ENCODE measurements around the gene PSMA5.

The PSMA5 gene

DNA sequence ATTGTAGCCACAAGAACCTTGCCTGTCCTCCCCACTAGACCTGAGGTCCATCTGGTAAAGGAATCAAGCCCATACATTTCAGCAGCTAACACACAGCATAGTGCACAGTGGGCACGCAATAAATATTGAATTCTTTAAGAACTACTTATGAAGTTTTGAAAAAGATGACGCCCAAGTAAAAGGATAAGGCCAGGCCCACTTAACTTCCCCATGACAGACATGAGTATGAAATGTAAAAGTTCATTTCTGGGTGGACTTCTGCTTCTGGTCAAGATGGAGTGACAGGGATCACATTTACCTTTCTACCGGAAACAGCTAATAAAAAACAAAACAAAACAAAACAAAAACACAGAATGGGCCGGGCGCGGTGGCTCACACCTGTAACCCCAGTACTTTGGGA is 54.0 kb downstream of the PSMA5 start:
- Histone ChIP-seq H3K4me1 (ENCODE audit: insufficient read depth, insufficient read length) (peaks cover 2% of the 10 kb centered on the region), H3K9ac (ENCODE audit: insufficient read length, low read depth) (no peak overlapping the region), H3K4me3 (ENCODE audit: insufficient read length, low read depth) (no peak overlapping the region), H3K9me3 (ENCODE audit: insufficient read depth, low read length) (no peaks in the 10 kb centered on the region), H3K27me3 (ENCODE audit: insufficient read depth, insufficient read length) (no peaks in the 10 kb centered on the region), H3K36me3 (ENCODE audit: insufficient read depth, insufficient read length, low read length) (peaks cover 2% of the 10 kb centered on the region)
- TF ChIP-seq ZNF274 (IDR thresholded peaks at IDR 0.05; ENCODE audit: low read depth, low read length), result no peak
- DNase-seq (ENCODE audit: low read depth, low spot score), result no peak

DNA sequence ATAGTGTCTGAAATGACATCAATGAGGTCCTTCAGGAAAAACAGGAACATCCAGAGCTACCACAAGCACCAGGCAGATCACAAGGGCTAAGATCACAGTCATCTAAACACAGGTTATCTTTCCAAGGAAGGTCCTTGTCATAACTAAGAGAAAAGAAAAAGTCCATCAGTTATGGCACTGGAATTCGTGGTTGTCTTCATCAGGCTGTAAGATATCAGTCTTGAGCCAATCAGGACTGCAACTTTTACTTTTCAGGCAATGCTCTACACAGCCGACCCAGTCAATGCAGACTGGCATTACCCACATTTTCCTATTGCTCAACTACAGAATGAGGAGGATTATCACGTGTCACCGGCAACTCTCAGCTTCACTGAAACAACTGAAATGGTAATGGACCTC is 54.9 kb downstream of the PSMA5 start:
- Histone ChIP-seq H3K9me3 (ENCODE audit: insufficient read depth, low read length) (no peaks in the 10 kb centered on the region), H3K4me3 (ENCODE audit: insufficient read length, low read depth) (no peak overlapping the region), H3K4me1 (ENCODE audit: insufficient read depth, insufficient read length) (peaks cover 6% of the 10 kb centered on the region), H3K36me3 (ENCODE audit: insufficient read depth, insufficient read length, low read length) (peaks cover 12% of the 10 kb centered on the region), H3K27me3 (ENCODE audit: insufficient read depth, insufficient read length) (no peaks in the 10 kb centered on the region), H3K9ac (ENCODE audit: insufficient read length, low read depth) (no peak overlapping the region)
- no peak for TF ChIP-seq SUZ12 (IDR thresholded peaks at IDR 0.05; ENCODE audit: extremely low read depth, insufficient read depth, insufficient read length)
- TF ChIP-seq ZNF274 (IDR thresholded peaks at IDR 0.05; ENCODE audit: low read depth, low read length), result no peak
- TF ChIP-seq YY1 (IDR thresholded peaks at IDR 0.05; ENCODE audit: insufficient read depth, insufficient read length), result no peak
- DNase-seq (ENCODE audit: low read depth, low spot score), result no peak

DNA sequence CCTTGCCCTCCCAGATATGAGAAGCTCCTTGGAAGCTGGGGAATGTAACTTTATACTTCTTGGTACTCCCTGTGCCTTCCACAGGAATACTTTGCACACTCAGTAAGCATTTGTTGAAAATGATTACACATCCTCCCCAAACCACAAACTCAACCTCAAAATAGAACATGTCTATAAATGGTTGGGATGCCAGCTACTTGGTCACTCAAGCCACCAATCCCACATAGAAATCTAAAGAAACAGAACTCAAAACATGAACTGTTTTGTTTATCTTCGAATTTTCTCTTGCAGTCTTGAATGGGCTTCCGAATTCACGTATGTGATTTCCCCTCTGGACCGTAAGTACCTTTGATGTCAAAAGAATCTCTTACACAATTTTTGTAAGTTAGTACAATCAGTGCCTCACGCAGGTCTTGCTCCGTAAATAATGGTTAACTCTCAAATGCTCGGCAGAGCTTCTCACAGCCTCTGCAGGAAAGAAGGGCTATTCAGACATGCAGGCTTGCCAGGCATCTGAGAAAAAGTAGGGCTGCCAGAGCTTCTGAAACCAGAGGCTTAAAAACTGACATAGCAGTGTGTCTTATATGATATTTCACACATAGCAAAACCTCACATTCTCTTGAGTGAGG is 55.4 kb downstream of the PSMA5 start:
- TF ChIP-seq YY1 (IDR thresholded peaks at IDR 0.05; ENCODE audit: insufficient read depth, insufficient read length), result no peak
- no peak for TF ChIP-seq SUZ12 (IDR thresholded peaks at IDR 0.05; ENCODE audit: extremely low read depth, insufficient read depth, insufficient read length)
- TF ChIP-seq ZNF274 (IDR thresholded peaks at IDR 0.05; ENCODE audit: low read depth, low read length), result no peak
- H3K9ac ChIP-seq (ENCODE audit: insufficient read length, low read depth), result no peak overlapping the region
- no peak for DNase-seq (ENCODE audit: low read depth, low spot score)
- no peak overlapping the region for H3K4me3 ChIP-seq (ENCODE audit: insufficient read length, low read depth)
- peaks cover 12% of the 10 kb centered on the region for H3K36me3 ChIP-seq (ENCODE audit: insufficient read depth, insufficient read length, low read length)
- H3K9me3 ChIP-seq (ENCODE audit: insufficient read depth, low read length), result no peaks in the 10 kb centered on the region
- H3K27me3 ChIP-seq (ENCODE audit: insufficient read depth, insufficient read length), result no peaks in the 10 kb centered on the region
- H3K4me1 ChIP-seq (ENCODE audit: insufficient read depth, insufficient read length), result peaks cover 6% of the 10 kb centered on the region

DNA sequence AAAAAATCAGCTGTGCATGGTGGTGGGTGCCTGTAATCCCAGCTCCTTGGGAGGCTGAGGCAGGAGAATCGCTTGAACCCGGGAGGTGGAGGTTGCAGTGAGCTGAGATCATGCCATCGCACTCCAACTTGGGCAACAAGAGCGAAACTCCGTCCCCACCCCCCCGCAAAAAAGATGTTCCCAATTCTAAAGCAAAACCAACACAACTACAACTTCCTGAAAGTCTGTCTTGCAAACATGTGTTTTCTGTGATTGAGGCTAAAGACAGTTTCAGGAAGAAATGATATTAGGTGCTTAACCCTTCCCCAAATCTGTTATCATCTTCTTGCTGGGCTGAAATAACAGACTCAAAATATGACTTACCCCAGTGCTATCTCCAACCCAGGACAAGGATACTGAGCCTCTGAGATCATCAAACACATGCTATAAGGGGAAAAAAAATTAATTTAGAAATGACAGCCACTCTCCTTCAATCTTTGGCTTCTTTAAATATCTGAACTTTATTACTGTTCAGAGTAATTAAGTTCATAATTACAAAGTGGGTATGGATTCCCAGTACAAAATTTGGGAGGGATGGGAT is 57.0 kb downstream of the PSMA5 start:
- TF ChIP-seq ZNF274 (IDR thresholded peaks at IDR 0.05; ENCODE audit: low read depth, low read length), result no peak
- TF ChIP-seq YY1 (IDR thresholded peaks at IDR 0.05; ENCODE audit: insufficient read depth, insufficient read length), result no peak
- no peak for TF ChIP-seq SUZ12 (IDR thresholded peaks at IDR 0.05; ENCODE audit: extremely low read depth, insufficient read depth, insufficient read length)
- no peak for DNase-seq (ENCODE audit: low read depth, low spot score)
- no peak overlapping the region for H3K9ac ChIP-seq (ENCODE audit: insufficient read length, low read depth)

DNA sequence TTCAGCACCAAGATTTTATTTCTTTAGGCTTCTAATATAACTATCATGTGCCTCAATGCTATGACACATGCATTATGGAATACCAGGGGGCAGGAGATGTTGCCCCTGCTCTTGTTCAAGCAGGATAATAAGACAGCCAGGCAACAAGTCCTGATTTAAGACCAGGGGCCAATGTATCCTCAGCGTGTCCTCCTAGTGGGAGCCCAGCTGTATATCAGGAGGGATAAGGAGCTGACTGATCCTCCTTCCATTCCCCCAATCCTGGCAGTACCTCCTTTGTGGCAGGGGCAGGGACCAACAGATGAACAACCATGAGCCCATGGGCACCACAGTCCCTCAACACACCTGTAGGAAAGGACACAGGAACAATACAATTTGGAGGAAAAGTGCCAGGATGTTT is 57.8 kb downstream of the PSMA5 start:
- H3K4me3 ChIP-seq (ENCODE audit: insufficient read length, low read depth), result no peak overlapping the region
- DNase-seq (ENCODE audit: low read depth, low spot score), result no peak
- peaks cover 19% of the 10 kb centered on the region for H3K36me3 ChIP-seq (ENCODE audit: insufficient read depth, insufficient read length, low read length)
- H3K9me3 ChIP-seq (ENCODE audit: insufficient read depth, low read length), result no peaks in the 10 kb centered on the region
- no peaks in the 10 kb centered on the region for H3K27me3 ChIP-seq (ENCODE audit: insufficient read depth, insufficient read length)
- H3K4me1 ChIP-seq (ENCODE audit: insufficient read depth, insufficient read length), result peaks cover 6% of the 10 kb centered on the region
- H3K9ac ChIP-seq (ENCODE audit: insufficient read length, low read depth), result no peak overlapping the region
- TF ChIP-seq YY1 (IDR thresholded peaks at IDR 0.05; ENCODE audit: insufficient read depth, insufficient read length), result no peak
- TF ChIP-seq SUZ12 (IDR thresholded peaks at IDR 0.05; ENCODE audit: extremely low read depth, insufficient read depth, insufficient read length), result no peak
- no peak for TF ChIP-seq ZNF274 (IDR thresholded peaks at IDR 0.05; ENCODE audit: low read depth, low read length)

More for the DNA sequence above, 57.0 kb downstream of the PSMA5 start:
- Histone ChIP-seq H3K36me3 (ENCODE audit: insufficient read depth, insufficient read length, low read length) (peaks cover 19% of the 10 kb centered on the region), H3K4me1 (ENCODE audit: insufficient read depth, insufficient read length) (peaks cover 6% of the 10 kb centered on the region), H3K4me3 (ENCODE audit: insufficient read length, low read depth) (no peak overlapping the region), H3K27me3 (ENCODE audit: insufficient read depth, insufficient read length) (no peaks in the 10 kb centered on the region), H3K9me3 (ENCODE audit: insufficient read depth, low read length) (no peaks in the 10 kb centered on the region)

DNA sequence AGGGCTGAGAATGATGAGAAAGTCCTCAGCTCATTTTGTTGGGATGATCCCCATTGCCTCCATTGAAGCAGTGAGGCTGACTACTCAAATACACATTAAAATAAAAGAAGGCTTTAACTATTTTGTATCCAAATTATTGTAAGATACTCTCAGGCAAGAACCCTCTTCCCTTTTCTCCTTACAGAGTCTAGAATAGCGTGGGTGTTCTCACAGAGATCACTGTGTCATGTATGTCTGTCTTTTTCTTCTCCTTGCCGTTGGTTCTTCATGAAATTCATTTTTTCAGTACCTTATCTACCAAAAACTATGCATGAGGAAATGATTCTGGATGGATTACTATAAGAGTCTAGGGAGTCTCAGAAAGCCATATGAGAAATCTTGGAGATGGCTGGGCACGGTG is 58.6 kb downstream of the PSMA5 start:
- peaks cover 6% of the 10 kb centered on the region for H3K4me1 ChIP-seq (ENCODE audit: insufficient read depth, insufficient read length)
- no peaks in the 10 kb centered on the region for H3K27me3 ChIP-seq (ENCODE audit: insufficient read depth, insufficient read length)
- no peak overlapping the region for H3K9ac ChIP-seq (ENCODE audit: insufficient read length, low read depth)
- TF ChIP-seq ZNF274 (IDR thresholded peaks at IDR 0.05; ENCODE audit: low read depth, low read length), result no peak
- TF ChIP-seq YY1 (IDR thresholded peaks at IDR 0.05; ENCODE audit: insufficient read depth, insufficient read length), result no peak
- TF ChIP-seq SUZ12 (IDR thresholded peaks at IDR 0.05; ENCODE audit: extremely low read depth, insufficient read depth, insufficient read length), result no peak
- no peaks in the 10 kb centered on the region for H3K9me3 ChIP-seq (ENCODE audit: insufficient read depth, low read length)
- H3K36me3 ChIP-seq (ENCODE audit: insufficient read depth, insufficient read length, low read length), result peaks cover 19% of the 10 kb centered on the region
- H3K4me3 ChIP-seq (ENCODE audit: insufficient read length, low read depth), result no peak overlapping the region
- DNase-seq (ENCODE audit: low read depth, low spot score), result no peak

DNA sequence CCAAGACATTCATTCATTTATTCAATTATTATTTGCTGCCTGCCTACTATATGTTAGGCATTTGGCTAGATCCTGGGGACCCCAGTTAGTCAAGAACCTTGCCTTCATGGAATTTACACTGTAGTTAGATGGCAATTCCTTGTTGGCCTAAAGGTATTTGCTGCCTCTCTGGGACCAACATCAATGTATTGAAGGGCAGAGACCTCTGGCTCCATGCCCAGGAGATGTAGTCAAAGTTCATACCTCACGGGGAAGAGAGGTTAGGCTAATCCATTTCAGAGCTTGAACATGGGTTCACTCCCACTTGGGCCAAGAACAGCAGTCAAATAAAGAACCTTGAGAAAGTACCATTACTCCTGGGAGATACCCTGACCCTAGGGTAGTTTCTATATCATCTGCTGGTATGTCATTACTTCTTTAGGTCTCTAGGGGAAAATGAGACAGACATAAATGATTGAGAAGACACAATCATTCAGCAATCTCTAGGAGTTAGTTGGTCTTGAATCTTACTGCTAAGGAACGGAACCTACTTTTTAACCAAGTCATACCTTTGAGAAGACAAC is 60.5 kb downstream of the PSMA5 start:
- Histone ChIP-seq H3K36me3 (ENCODE audit: insufficient read depth, insufficient read length, low read length) (peaks cover 19% of the 10 kb centered on the region), H3K4me3 (ENCODE audit: insufficient read length, low read depth) (no peak overlapping the region), H3K9me3 (ENCODE audit: insufficient read depth, low read length) (no peaks in the 10 kb centered on the region), H3K27me3 (ENCODE audit: insufficient read depth, insufficient read length) (no peaks in the 10 kb centered on the region), H3K4me1 (ENCODE audit: insufficient read depth, insufficient read length) (peaks cover 5% of the 10 kb centered on the region), H3K9ac (ENCODE audit: insufficient read length, low read depth) (no peak overlapping the region)
- DNase-seq (ENCODE audit: low read depth, low spot score), result no peak
- no peak for TF ChIP-seq SUZ12 (IDR thresholded peaks at IDR 0.05; ENCODE audit: extremely low read depth, insufficient read depth, insufficient read length)
- no peak for TF ChIP-seq YY1 (IDR thresholded peaks at IDR 0.05; ENCODE audit: insufficient read depth, insufficient read length)
- TF ChIP-seq ZNF274 (IDR thresholded peaks at IDR 0.05; ENCODE audit: low read depth, low read length), result no peak
